ENCODE measurements around the gene AFAP1L2.

Gene AFAP1L2

DNA sequence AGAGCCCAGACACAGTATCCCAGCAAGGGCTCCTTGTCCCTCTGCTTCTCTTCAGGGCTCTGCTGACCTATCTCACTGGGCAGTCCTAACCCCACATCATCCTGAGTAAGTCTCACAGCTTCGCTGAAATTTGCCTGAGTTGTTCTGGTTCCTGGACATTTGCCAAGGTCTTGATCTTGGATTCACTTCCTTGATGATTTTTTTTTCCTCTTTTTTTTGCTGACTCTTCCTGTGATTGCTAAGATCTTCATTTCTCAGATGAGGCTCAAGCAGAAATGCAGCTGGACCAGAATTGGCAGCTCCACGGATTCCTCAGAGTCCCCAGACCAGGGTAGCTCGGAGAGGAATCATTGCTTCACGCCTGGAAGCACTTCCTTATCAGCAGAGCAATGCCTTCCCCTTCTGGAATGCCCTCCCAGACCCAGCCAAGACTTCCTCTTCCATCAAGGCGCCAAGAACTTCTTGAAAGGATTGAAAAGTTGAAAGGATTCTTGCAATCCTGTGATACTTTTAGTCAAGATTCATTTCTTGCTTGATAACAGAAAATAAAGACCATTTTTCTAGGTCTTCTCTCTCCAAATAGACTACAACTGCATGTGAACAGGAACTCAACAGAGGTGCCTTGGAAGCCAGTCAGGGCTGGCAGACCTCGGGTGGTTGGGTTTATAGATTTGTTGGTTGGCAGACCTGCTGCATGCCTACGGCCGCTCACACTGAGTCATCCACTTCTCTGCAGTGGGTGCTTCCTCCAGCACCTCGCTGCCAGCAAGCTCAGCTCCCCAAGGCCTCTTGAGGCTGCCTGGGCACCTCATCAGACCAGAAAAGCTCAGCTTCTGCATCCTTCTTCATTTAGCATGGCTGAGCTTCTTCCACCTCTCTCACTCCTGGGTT lies 8.8 kb upstream of the AFAP1L2 start:
- no peak for DNase-seq (ENCODE audit: low spot score)

DNA sequence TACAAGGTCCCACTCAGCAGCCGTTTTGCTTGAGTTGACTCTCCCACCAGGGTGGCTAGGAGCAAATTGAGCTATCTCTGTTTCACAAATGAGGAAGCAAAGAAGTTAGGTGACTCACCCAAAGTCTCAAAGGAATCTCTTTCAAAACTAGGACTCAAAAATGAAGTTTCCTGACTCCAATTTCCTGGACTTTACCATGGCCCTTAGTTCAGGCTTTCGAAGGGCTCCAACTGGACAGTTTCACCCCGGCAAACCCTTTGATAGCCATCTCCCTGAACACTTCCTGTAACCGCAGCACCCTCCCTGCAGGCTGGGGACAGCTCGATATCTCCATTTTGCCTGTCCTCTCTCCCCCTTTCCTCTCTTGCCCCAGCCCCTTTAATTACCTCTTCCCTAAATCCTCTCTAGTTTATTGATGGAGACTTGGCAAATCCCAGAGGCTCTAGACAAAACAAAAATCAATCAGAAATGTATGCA lies 4.7 kb upstream of the AFAP1L2 start:
- no peak for DNase-seq (ENCODE audit: low spot score)

DNA sequence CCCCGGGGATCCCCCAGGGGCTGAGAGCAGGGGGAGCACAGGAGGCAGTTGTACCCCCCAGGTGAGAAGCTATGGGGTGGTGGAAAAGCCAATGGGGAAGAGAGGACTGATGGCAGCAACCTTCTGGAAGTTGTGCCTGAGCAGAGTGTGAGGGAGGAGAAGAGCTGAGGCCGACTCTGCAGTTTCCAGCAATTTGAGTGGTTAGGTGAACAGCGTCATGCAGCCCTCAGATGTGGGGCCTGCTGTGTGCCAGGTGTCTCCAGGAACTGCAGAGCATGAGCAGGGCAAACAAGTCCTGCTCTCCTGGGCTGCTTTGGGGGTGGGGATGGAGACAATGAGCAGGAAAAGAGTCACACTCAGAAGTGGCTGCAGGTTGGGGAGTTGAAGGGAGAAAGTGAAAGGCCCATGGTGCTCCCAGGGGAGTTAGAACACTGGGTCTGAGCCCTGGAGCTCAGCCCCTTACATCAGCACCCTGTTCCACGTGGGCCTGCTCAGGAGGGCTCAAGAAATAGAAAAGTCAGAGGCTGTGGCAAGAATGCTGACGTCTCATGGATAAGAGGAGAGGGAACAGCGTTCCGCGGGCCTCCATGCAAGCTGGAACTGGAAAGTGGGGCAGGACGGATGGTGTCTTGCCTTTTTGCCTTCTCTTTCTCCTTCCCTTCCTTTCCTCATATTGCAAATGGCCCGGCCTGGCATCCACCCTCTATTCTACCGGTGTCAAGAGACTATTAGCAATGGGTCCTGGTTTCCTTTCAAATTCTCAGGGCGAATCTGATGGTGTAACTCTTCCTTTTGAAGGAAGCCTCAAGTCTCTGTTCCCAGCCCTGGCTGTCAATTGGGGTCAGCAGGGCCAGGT lies 4.0 kb upstream of the AFAP1L2 start:
- no peak for DNase-seq (ENCODE audit: low spot score)

DNA sequence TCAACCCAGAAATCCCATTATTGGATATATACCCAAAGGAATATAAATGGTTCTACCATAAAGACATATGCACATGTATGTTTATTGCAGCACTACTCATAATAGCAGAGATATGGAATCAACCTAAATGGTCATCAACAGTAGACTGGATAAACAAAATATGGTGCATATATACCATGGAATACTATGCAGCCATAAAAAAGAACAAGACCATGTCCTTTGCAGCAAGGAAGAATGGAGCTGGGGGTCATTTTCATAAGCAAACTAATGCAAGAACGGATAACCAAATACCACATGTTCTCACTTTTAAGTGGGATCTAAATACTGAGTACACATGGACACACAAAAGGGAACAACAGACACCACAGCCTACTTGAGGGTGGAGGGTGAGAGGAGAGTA lies 2.2 kb upstream of the AFAP1L2 start:
- DNase-seq (ENCODE audit: low spot score) = no peak

DNA sequence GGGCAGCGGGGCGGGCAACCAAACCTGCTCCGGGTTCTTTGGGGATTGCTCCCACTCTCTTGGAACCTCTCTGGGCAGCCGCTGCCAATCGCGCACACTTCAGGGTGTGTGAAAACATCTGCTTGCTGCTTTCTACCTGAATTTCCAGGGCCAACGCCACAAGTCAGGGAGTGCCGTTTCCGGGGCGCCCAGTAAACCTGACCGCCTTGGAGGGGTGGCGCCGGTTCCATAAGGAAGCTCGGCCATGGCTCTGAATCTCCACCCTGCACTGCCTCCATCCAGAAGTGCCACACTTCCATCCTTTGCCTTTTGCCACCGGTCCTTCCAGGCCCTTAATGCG lies 679 bp upstream of the AFAP1L2 start:
- no peak for DNase-seq (ENCODE audit: low spot score)

DNA sequence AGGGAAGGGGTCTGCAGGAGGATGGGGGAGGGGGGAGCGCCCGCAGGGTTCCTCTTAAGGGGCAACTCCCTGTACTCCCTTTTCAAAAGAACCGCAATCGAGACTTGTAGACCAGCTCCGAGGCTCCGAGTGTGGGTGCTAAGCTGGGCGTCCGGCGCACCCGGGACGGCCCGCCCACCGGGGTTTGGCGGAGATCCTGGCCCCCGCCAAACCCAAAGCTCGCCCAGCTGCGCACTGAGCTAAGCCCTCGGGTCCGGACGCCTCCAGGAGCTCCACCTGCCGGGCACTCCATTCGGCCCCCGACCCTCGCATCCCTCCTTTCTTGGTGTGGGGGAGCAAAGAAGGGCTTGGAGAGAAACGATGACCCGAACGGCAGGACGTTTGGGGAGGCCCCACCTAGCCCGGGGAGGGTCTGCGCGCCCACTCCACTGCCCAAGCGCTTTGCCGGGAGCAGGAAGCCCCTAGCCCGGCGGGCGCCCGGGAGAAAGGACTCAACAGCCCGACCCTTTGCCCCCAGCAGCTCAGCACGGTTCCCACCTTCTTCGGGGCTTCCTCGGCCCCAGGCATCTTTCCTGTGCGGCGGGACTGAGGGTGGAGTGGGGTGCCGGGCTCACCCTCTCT lies 651 bp downstream of the AFAP1L2 start:
- no peak for DNase-seq (ENCODE audit: low spot score)

DNA sequence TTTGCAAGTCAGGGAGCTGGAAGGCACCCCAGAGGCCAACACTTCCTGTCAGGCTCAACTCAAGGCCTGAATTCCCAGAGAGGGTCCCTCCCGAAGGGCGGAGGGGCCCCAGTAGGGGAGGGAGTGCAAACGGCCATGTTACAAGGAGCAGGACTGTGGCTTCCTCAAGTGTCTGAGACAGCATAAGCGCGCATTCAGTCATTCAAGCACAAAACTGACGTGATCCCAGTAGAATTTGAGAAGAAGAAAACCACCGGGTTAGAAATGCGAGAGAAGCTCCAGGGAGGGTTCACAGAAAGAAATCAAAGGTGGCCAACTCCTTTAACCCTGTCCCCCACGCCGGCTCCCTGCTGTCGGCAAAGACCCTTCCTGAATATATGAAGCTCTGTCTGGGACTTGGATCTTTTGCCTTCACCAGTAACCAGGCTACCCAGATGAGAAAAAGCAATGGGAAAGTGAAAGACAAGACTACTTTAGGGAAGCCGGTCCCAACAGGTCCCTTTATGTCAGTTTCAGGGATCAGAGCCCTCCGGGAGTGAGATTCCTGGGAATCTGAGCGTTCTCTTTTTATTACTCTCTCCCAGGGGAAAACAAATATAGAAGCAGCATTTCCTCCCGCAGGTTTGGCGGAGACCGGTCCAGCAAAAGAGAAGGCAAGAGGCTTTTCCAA lies 1.3 kb downstream of the AFAP1L2 start:
- no peak for DNase-seq (ENCODE audit: low spot score)

DNA sequence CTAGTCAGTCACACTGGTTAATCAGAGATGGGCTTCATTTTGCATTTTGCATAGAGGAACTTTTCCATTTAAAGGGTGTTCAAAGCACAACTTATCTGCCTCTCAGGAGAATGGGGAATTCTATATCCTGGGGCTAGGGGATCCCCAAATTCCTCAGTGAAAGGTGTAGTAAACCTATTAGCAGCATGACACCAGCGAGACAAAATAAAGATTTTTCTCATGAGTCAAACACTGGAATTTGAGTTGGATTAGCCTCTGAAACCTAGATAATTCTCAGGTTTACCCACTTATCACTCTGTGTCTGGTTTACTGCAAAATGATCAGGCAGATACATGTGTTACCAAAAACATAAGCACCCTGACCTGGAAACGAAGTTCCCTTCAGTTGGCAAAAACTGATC lies 2.1 kb downstream of the AFAP1L2 start:
- no peak for DNase-seq (ENCODE audit: low spot score)

DNA sequence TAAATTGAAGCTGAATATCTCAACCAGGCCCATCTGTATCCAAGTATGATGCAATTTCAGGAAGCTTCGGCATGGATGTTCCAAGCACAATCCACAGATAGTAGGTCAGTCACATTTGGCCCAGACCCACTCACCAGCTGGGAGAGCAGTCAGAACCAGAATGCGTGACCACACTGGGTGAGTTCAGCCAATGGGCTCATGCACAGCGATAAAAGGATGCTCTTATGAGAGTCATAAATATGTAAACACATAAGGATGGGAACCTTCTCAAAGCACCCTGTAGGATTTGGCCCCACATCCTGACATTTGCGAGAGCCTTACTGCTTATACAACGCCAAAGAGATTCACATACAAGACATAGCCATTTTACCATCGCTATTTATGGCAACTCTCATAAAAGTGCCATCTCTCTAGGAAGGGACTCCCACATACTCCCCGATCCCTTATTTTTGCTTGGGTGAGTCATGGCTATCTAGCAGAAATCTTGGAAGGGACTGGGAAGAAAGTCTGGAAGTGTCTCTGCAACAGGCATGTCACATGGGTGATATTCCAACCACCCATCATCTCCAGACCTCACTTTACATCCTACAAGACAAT lies 3.0 kb downstream of the AFAP1L2 start:
- no peak for DNase-seq (ENCODE audit: low spot score)

DNA sequence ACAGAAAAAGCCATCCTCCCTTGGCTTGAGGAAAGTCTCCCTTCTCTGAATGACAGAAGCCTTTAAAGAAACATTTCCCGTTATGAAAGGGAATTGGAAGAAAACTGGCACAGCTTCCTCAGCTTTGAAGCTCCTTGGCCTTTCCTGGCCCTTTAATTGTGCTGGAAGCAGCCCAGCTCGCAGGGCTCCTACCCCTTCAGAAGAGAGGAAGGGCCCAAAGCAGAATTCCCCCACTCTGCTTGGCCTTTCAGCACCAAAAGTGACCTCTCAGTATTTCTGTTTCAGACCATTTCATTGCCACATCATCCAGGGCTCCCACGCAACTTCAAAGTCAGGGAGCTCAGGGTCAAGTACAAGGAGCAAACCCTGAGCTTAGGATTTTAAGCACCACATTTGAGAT lies 4.2 kb downstream of the AFAP1L2 start:
- no peak for DNase-seq (ENCODE audit: low spot score)

DNA sequence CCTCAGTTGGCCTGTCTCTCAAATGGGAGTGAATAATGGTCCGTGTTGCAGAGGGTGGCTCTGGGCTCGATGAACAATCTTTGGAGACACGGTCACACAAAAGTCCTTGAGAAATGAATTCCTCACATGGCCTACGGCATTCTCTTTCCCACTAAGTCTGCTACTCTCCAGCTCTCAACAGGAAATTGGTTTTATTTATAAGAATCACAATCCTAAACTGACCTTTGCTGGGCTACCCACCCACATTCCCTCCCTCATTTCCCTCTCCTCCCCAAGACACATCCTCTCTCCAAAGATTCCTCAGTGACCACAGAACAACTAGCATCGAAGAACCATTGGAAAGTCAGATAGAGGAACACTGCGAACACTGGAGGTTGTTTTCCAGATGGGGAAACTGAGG lies 4.7 kb downstream of the AFAP1L2 start:
- DNase-seq (ENCODE audit: low spot score) = no peak

DNA sequence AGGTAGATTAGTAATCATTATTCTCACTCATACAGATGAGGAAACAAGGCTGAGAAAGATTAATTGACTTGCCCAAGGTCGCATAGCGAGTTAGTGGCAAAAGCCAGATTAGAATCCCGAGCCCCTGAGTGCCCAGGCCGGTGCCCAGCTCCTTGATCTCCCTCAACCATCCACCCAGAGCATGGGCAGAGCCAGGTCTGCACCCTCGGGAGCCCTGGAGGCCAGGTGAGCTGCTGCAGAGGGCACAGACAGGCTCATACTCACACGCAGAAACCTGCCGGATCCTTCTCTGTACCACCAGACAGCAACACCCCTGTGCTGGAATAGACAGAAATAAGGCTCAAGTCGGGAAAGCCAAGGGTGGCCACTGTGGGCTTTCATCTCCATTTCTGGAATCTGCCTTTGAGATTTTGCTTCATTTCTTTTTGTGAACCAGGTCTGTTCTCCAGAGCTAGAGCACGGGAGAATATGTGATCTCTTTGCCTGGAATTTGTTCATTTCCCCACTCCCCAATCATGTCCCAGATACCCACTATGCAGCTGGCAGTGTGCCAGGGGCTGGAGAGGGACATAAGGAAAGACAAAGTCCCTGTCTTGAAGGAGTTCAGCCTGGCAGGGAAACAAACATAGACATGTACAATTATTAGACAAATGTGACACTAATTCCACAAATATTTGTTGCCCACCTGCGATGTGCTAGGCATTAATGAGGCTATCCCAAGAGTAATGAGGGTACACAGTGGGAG lies 5.5 kb downstream of the AFAP1L2 start:
- DNase-seq (ENCODE audit: low spot score) = no peak

DNA sequence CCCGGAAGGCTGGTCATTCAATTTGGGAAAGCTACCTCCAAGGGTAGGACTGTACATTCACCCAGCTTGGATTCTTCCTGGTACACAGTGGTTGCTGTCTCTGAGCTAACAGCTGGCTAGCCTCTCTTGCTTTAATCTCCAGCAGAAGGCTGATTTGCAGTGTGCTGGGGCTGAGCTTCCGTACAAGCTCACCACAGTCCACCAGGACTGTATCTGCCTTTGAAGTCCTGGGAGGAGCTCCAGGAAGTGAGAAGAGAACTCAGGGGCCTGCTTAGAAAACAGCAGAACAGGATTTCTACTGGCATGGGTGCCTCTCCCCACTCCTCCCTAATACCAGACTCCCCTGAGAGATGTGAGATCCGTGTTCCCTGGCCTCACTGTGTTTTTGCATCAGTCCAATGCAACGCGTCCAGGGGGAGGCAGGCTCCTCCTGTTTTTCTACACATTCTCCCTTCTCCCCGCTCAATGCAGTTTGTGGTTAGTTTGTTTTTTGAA lies 6.6 kb downstream of the AFAP1L2 start:
- no peak for DNase-seq (ENCODE audit: low spot score)

DNA sequence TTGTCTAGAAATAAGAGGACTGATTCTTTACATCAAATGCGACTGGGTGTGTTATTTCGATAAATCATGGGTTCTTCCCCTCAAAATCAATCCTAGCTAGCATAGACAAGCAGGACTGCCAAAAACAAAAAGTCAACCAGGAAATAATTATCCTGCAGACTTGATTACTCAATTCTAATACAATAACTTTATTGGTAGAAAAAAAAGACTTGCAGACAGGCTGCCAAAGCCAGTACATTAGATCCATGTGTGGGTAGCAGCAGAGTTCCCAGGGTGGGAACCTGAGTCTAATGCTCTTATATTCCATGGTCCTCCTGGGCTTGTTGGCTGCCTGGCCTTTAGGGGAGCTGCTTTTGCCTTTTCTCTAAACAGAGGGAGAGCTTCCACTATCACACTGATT lies 7.8 kb downstream of the AFAP1L2 start:
- no peak for DNase-seq (ENCODE audit: low spot score)

DNA sequence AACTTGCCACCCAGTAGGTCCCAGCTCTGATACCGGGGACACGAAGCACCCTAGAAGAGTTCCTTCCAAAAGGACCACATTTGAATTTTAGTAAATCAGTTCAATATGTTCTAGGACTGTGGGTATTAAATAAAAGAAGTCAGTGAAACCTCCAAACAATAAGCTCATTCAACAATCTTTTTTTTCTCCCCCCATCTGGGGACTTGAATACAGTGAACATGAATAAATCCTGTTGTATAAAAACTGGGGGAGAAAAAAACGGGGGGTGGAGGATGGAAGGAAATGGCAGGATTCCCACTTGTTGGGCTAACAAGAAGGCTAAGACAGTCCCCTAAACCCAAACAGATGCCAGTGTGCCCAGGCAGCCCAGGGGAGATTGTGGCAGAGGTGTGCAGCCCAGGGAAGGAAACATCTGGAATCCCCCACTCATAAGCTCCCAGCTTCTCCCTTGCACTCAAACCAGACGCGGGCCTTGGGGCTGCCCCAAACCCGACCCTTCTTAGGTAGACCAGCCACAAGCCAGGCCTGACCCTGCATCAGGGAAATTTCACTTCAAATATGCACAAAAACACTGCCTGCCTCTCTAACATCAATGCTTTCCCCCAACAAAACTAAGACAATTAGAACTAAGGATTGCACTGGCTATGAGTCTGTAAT lies 8.8 kb downstream of the AFAP1L2 start:
- no peak for DNase-seq (ENCODE audit: low spot score)

DNA sequence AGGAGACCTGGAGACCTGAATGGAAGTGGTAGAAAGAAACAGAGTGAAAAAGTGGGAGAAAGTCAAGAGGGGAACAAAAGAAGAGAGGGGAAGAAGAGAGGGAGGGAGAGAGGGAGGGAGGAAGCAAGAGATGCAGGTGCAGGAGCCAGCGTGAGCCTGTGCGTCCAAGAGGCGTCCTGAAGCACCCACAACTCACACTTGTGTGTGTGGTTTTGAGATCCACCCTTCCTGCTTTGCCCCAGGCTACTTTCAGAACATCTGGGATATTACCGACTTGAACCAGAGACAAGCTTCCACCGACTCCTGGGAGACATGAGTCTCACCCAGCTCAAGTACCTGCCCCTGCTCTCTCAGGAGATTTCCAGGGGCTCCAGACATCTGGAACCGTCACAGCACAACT lies 9.8 kb downstream of the AFAP1L2 start:
- no peak for DNase-seq (ENCODE audit: low spot score)

DNA sequence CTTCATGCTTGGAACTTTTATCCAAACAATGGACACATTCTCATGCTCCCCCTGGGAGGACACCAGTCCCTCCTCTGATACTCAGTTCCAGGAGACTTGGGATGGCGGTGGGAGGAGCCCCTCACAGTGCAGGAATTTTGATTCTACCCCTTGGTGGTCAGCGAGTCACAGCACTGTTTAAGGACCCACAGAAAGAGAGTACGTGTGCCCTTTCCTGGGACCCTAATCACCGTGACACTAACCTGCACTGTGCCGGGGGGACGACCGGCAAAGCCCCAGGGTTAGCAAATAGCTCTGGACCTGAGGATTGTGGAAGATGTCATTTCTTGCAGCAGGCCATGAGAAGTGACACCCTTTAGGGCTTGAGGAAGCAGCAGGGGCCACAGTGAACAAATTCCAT lies 10.4 kb downstream of the AFAP1L2 start:
- no peak for DNase-seq (ENCODE audit: low spot score)

DNA sequence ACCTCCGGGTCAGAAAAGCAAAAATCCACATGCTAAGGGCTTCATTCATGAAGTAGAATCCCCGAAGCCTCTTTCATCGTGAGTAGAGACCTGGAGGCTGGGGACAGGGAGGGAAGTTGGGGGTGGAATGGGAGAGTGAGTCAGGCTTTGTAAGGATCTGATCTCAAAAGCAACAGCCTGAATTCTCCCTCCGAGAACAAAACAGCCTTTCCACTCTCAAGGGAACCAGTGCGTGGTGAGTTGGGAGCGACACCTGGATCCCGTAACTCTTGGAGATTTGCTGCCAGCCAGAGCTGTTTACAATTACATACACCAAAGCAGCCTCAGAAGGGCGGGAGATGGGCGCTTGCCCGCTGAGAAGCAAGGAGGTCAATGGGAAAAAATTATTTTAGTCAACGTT lies 10.8 kb downstream of the AFAP1L2 start:
- DNase-seq (ENCODE audit: low spot score) = no peak

DNA sequence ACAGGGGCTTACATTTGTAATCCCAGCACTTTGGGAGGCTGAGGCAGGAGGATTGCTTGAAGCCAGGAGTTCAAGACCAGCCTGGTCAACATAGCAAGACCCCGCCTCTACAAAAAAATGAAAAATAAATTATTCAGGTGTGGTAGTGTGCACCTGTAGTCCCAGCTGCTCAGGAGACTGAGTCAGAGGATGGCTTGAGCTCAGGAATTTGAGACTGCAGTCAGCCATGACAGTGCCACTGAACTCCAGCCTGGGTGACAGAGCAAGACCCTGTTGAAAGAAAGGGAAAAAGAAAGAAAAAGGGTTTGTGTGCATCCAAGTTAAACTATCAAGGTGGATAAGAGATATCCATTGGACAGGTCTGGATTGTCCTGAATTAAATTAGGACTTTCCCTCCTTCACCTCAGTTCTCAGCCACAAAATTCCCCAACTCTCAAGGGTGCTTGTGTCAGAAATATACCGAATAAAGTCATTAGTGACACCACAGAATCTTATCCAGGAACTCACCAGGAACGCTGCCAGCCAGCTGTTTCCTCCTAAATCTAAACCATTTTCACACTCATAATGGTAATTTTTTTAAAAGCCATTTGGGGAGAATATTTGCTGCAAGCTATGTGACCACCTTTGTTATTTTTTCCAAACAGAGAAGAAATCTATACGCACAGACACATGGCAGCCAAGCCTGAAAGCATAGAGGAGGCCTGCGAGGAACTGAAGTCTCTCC lies 12.0 kb downstream of the AFAP1L2 start:
- DNase-seq (ENCODE audit: low spot score) = no peak

DNA sequence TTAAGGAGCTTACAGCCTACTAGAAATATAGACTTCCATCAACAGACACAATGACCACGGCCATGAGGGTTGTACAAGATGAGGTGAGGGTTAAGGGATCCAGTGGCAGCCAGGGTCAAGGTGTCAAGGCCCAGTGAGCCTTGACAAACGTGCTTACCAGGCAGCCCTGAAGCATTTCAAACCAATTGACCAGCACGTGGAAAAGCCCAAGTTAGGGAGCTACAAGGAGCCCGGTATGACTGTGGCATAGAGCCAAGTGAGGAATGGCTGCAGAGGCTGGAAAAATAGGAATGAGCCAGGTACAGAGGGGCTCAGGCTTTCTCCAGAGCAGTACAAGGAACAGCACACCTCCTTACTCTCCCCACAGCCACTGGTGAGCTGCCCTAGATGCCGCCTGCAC lies 12.7 kb downstream of the AFAP1L2 start:
- DNase-seq (ENCODE audit: low spot score) = no peak

All from NAMALWA (cell line).